Lung microvascular endothelial cell (primary cell): ENCODE data around the gene MGST2. TPM values are rescaled to one million over a fixed set of nuclear protein-coding genes. Genes with fewer than 3 reads are reported as not detected.

Experiments
- DNase-seq, 2 donors: peaks; one replicate each; pipeline versions ENCODE4 v3.0.0 to v3.0.0-alpha.2; 2010; ENCODE audit warnings: low read depth in 2 of 2
- total RNA-seq: library from RNA; depleted of rRNA; stranded (reverse); fragments of >200 nt; gene quantifications from 2 replicates; pipeline ENCODE4 v1.2.1, GENCODE V29; 2014

Gene MGST2
- total RNA-seq, 1 donor from 2014 or later = 79.4 TPM

DNA sequence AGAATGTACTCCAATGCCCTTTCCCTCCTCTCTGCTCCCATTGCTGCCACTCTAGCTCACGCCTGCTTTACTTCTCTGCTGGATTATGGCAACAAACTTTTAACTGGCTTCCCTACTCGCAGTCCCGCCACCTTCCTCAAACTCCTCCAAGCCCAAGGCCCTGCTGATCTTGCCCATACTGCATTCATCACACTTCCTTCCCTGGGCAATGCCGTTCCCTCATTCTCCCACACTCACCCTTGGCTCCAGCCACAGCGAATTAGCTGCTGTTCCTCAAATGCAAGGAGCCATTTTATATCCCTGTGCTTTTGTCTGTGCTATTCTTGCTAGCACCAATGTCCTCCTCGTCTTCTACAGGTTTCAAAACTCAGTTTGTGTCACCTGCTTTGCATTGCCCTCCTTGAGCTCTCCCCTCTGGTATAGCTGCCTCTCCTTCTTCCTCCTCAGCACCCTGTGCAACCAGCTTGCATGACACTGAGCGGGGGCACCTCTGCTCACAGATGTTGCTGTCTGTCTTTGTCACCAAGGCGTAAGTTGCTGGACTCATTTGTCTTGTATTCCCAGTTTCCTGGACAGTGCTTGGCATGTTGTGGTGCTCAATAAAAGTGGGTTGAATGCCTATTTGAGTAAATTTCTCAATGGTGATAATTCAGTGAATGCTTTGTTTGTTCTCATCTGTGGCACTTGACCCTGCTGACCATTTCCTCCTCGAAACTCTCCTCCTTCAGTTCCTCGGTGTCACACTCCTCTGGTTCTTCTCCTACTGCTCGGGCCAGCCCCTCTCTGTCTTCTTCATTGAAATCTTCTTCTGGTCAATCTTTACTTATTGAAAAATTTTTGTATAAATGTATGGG is 22.4 kb upstream of the MGST2 start:
- no peak for DNase-seq

DNA sequence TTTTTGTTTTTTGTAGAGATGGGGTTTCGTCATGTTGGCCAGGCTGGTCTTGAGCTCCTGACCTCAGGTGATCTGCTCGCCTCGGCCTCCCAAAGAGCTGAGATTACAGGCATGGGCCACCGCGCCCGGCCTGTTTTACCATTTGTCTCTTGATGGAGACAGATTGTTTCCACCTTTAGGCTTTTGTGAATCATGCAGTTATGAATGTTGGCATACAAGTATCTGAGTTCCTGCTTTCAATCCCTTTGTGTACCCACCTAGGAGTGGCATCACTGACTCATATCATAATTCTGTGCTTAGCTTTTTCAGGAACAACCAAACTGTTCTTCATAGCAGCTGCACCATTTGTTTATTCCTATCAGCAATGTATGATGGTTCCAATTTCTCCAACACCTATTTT is 20.2 kb upstream of the MGST2 start:
- DNase-seq = no peak

DNA sequence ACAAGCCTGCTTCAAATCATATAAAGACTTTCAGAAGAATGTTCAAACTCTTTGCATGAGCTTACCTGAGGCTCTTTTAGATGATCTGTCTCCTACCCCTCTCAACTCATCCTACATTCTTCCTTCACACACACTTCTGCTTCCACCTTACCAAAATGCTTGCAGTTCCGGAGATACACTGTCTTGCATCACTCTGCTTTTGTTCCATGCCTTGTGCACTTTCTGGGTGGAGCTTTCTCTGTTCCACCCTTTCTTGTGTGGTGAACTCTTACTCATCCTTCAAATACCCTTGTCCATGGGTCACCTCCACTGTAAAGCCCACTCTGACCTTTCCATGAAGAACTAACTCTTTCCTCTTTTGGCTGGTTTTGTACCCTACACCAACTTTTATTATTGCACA is 18.4 kb upstream of the MGST2 start:
- no peak for DNase-seq

DNA sequence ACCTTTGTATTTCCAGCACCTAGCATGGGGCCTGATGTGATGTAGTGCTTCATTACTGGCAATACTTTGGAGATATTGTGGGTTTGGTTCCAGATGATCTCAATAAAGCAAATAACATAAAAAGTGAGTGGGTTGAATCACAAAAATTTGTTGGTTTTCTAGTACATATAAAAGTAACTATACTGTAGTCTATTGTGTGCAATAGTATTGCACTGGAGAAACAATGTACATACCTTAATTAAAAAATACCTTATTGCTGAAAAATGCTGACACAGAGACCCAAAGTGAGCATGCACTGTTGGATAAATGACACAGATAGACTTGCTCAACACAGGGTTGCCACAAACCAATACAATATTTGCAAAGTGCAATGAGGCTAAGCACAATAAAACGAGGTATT is 17.7 kb upstream of the MGST2 start:
- no peak for DNase-seq

DNA sequence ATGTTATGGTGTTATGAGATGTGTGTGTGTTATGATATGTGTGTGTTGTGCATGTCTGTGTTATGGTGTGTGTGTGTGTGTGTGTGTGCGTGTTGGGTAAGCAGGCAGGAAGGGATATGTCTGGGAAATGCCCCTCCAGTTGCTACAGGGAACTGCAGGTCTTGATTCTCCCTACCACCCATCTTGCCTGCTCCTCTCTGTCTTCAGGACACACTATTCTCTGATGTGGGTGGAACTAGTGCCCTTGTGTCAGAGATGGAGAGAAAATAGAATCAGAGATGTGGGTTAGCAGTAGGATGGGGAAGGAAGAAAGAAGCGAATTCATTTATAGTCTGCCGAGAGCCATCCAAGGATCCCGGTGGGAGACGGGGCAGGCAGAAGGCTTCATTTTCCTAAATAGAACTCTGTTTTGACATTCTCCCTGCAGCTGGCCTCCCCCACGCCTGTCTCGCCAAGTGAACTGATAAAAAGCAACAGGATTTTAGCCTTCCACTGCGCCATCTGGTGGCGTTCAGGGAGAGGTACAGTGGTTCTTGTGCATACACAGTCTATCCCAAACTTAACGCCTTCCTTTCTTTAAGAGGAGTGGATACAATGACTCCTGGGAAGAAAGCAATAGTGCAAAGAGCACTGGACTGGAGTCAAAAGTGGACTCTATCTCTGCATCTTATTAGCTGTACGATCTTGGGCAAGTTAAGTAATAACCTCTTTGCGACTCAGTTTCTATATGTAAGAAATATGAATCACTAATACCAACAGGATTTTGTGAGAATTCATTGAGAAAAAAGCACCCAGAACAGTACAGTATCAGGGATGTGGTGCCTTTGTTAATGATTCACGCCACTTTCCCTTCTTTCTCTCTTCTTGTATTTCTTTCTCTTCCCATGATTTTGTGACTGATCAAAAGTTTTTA is 14.1 kb upstream of the MGST2 start:
- DNase-seq = peak; percentile 83 to 88

DNA sequence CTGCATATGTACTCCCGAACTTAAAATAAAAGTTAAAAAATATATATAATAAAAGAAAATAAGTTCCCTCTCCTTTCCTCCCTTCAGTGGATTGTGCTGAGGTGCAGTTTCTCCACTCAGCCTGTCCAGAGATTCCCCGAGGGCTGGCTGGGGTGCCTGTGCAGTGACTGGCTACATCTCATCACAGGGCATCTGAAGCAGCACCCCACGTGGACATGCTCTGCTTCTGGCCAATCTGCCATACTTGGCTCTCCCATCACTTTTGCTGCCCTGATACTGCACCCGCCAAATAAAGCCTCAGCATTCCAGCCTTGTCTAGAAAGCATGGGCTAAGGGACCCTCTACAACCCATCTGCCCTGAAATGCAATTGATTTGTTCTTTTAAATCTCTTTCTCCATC is 11.1 kb upstream of the MGST2 start:
- no peak for DNase-seq

DNA sequence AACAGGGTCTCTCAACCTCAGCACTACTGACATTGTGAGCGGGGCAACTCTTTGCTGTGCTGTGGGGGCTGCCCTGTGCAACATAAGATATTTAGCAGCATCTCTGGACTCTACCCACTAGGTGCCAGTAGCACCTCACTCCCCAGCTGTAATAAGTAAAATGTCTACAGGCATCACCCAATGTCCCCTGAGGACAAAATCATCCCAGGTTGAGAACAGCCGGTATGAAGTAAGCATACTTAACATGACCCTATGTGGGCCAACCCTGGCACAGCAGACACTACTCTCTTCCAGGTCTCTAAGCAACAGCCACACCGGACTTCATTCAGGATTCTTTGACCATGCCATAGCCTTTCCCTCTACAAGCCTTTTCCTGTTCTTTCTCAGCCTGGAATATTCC is 10.5 kb upstream of the MGST2 start:
- peak; percentile 72 to 73 for DNase-seq

DNA sequence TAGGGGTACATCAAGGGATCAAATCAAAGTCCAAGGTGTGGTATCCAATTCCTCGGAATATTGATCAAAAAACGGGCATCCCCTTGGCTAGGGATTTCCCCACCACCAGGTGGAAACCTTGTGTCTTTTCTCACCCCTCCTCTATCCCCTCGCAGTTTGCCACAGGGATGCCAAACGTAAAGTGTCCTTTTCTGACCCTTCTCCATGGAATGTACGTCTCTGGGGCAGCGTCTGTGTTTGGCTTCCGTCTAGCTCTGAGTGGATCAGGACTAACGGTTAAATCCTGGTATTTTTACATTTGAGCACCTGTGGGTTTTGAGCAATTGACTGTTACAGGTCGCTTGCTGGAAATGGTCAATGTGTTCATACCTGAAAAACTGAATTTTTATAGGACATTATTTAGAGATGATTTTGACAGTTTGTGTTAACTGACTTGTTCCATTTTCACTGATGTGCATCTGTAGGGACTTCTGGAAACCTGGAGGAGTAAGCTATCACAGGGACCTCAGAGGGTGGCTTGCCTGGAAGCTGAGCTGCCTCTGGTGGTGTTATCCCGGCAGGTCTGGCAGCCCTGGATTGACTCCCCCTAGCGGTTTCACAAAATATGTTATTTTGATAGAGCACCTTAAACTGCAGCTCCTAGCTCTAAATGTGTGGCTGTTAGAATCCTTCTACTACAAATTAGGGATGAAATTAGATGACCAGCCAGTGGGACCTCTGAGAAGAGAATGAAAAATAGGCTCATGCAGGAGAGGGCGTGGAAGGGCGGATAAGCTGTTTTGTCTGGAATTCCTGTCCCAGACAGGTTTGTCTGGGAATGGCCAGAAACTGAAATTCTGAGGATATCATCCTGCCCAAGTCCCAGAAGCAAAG is 8.8 kb upstream of the MGST2 start:
- peak; percentile 84 to 88 for DNase-seq

DNA sequence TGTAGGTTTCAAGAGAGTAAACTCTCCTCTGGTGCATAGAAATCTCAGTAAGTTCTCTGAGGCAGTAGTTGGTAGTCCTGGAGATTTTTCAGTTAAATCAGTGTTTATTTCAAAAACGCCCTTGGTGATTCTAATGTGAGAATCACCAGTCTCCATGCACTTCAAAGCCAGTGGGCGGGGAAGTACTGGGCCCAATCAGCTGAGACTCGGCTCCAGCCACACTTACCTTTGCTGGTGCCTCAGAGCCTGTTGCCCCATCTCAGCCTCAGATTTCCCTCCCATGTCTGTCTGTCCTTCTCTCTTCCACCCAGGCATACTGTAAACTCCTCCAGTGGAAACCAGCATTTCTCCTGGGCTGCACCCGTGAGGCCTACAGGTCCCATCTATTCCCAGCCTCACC is 7.4 kb upstream of the MGST2 start:
- DNase-seq = peak; percentile 16 to 21

DNA sequence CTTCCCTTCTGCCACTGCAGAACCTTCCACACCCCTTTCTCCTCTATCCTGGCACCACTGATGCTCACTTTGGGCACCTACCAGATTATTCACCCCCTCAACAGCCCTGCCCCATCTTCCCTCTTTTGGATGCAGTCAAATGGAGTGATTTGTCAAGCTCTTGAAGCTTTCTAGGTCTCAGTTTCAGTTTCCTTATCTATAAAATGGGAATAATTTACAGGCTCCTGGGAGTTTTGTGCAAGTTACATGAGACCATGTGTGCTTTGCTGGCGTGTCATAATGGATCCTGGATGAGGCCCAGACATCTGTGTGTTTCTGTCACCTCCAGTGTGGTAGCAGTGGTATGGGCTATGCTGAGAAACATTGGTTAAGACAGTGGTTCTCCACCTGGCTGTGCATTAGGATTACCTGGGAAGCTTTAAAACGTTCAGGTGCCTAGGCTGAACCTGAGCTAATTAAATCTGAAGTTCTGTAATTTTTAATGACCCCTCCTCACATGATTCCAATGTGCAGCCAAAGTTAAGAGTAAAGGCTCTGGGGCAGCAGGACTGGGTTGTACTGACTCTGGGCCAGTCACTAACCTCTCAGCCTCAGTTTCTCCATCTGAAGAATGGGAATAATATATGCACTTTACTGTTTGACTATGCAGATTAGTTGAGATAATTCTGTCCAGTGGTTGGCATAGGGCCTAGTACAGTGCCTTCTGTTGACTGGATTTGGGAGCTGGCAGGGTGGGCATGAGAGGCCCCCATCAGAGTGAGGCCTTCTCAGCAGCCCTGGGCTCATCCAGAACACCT is 6.8 kb upstream of the MGST2 start:
- no peak for DNase-seq

DNA sequence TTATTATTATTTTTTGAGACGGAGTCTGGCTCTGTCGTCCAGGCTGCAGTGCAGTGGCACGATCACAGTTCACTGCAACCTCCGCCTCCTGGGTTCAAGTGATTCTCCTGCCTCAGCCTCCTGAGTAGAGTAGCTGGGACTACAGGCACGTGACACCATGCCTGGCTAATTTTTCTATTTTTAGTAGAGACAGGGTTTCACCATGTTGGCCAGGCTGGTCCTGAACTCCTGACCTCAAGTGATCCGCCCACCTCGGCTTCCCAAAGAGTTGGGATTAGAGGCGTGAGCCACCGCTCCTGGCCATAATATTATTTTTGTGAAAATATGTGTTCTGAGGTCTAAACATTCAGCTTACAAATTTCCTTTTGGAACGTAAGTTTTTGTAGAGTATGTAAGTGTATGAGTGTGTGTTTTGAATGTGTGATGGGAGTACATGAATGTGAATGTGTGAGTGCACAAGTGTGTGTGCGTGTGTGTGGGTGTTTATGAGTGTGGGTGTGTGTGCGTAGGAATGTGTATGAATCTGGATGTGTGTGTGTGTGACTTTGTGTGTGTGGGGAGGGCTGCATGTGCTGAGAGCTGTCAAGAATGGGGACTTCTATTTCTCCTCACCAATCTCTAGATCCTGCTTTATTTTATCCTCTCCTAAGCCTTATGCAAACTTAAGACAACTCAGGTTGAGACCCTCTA is 5.7 kb upstream of the MGST2 start:
- DNase-seq = peak in 1 of 2 donors; percentile 64

DNA sequence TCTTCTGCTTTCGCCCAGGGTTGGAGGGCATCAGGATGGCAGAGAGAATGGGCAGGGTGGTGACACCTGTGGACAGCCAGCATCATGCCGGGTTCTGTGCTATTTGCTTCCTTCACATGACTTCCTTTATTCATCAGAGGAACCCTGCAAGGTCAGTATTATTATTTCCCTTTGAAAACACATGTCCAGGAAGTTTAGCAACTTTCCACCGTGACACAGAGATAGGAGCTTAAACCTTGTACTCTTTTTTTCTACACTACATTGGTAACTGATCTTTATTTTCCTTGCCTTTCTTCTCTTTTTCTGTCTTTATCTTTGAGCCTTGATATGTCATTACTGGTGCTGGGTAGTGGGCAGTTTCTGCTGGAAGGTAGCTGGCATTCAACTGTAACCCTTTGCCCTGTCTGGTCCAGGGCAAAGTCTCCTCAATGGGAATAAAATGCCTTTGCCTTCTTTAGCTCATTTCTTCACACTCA is 5.0 kb upstream of the MGST2 start:
- DNase-seq = peak; percentile 74 to 97

DNA sequence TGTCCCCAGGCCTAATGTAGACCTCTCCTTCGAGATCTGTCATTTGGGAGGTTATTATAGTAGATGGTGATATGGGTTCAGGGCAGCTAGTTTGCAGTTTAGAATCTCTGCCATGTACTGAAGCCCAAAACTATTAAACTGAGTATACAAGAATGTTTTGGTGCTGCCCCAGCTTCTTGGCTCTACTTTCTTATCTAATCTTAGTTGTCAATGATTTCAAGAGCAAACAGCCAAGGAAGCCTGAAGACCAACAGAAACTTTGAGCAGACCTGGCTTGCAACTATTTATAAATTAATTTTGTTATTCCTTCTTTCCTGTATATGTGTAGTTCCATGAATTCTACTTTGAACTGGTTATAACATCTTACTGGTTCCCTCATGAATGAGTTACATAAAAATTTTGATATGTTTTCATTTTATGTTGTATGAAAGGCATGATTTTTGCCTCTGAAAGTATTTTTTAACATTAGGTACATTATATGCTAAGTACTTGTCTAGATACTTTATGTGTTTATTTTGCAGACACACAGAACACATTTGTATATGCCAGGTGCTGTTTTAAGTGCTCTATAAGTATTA is 2.0 kb upstream of the MGST2 start:
- no peak for DNase-seq

DNA sequence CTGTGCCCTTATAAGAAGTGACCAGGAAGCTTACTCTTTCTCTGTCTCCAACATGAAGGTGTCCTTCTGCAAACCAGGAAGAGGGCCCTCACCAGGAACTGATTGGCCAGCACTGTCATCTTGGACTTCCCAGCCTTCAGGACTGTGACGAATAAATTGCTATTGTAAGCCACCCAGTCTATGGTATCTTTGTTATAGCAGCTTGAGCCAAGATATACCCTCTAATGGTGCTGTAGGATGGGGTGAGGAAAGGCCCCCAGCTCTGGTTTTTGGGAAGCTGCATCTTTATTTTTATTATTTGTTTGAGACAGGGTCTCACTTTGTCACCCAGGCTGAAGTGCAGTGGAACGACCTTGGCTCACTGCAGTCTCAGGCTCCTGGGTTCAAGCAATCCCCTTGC is 1.2 kb upstream of the MGST2 start:
- no peak for DNase-seq

DNA sequence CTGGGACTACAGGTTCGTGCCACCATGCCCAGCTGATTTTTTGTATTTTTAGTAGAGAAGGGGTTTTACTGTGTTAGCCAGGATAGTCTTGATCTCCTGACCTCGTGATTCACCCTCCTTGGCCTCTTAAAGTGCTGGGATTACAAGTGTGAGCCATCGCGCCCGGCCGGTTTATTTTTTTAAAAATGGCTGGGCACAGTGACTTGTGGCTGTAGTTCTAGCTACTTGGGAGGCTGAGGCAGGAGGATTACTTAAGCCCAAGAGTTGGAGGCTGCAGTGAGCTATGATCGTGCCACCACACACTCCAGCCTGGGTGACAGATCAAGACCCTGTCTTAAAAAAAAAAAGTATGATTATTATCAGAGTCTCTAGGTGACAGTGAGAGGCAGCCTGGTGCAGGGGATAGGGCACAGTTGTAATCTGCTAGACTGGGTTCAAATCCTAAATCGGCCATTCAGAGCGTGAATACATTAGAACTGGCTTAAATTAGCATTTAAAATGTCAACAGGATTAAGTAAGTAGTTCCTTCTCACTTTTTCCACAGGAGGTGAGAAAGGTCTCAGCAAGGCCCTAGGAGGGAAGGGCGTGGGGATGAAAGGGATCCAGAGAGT is 435 bp upstream of the MGST2 start:
- no peak for DNase-seq

DNA sequence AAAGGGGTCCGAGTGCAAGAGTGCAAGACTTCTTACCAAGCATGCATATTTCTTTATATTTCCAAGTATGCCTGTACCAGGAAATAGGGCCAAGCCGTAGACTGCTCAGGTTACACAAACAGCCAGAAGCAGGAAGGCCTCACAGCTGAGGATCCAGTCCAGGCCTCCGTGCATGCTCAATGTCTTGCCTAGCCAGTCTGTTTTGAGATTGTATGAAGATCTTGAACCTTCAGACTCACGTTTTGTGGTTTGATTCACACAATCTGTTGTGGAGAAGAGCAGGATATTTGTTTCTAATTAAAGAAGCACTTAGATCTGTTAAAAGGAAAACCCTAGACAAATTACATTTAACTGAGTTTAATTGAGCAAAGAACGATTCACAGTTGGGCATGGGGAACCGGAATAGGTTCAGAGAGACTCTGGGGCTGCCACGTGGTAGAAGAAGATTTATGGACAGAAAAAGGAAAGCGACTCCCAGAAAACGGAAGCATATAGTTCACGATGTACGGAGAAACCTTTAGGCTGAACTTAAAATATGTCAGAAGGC is 1.2 kb downstream of the MGST2 start:
- DNase-seq = peak; percentile 51 to 82

DNA sequence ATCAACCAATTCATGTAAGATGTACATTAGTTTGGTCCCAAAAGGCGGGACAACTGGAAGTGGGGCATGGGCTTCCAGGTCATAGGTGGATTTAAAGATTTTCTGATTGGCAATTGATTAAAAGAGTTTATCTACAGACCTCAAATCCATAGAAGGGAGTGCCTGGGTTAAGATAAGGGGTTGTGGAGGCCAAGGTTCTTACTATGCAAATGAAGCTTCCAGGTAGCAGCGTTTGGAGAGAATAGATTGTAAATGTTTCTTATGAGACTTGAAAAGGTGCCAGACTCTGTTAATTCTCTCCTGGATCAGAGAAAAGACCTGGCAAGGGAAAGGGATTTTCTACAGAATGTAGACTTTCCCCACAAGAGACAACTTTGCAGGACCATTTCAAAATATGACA is 2.4 kb downstream of the MGST2 start:
- no peak for DNase-seq

DNA sequence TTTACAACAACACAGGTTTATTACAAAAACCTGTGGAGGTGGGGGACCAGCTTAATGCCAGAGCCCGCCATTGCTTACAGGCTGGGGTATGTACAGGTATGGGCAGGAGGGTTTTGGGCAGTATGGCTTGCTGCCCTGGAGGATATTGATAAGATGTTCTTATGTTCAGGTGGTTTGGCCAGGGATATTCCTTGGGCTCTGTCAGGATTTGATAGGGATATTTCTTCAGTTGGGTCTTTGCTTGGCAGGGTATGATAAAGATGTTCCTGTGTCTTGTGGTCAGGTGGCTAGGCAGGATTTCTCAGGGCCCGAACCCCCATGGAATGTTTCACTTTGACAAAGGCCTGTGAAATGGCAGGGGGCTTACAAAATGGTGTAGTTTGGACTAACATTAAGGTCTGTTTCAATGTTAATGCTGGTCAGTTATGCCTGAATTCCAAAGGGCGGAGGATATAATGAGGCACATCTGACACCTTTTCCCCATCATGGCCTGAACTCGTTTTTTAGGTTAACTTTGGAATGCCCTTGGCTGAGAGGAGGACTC is 3.1 kb downstream of the MGST2 start:
- no peak for DNase-seq

DNA sequence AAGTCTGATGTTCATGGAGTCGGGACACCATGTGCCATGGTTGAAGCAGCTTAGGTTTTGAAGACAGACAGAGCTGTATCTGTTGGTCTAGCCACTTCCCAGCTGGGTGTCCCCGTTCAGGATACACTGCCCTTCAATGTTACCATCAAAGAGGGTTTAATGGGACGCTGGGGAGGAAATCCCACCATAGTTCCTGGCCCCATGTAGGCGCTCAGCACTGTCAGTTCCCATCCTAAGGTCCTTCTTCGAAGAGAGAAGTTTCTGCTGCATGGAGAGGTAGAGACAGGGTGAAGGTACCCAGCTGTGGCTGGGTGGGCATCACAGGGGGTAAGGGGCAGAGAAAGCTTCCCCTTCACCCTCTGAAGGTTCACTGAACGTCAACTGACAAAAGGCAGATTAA is 3.7 kb downstream of the MGST2 start:
- no peak for DNase-seq
